ENCODE results near the gene SLC12A8.

SLC12A8 gene

DNA sequence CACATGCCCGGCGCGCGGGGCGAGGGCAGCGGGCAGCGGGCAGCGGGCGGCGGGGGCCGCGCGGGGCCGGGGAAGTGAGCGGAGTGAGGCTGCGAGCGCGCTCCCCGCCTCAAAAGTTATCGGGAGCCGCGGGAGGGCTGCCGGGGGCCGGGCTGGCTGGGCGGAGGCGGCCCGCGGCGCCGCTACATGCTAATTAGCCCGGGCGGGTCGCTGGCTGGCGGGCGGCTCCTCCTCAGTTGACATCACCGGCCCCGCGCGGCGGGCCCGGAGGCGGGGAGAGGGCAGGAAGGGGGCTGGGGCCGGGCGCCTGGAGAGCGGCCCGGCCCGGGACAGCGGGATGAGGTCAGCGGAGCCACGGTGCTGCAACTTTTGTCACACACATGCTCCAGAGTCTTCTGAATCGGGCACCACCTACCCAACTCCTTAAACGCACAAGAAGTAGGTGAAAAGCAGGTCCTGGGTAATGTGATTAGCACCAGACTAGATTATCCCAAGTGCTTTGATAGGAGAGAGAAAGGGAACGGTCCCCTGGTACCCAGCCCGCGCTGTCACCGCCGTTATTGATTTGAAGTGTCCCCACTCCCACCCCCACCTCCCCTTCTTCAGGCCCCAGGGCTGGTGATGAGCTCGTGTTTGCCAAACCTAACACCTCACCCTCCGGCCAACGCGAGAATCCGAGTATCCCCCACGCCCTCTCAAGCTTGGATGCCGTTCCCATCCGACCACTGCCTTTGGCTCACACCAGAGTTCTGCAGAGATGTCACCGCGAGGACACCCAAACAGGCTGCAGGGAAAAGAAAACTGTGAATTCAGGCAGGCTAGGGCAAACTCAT is 156.4 kb downstream of the SLC12A8 start, which contains the start of gene HEG1:
TSS of gene HEG1 (minus strand) at position 85 of the 833 bp plus-strand sequence. CDS start 107 bp downstream, outside the sequence.
- Histone ChIP-seq H3K9ac (peak within 1 kb of the TSS; percentile 75 to 87 (median 83)), H3K27me3 (peaks cover 0 to 6% (median 0%) of the 10 kb centered on the region in 11 experiments; a peak in 5 of 22 replicates), H3K27ac (peak within 1 kb of the TSS; percentile 50 to 81 (median 75)), H3K4me1 (peaks cover 39 to 48% (median 44%) of the 10 kb centered on the region in 10 experiments), H3K9me3 (replicated peaks in 1 of 11) (no peaks in the 10 kb centered on the region), H3K36me3 (no peaks in the 10 kb centered on the region), H3K4me2 (peak within 1 kb of the TSS; percentile 88 to 100 (median 98)), H3K4me3 (peak within 1 kb of the TSS; percentile 71 to 88 (median 80)), H4K20me1 (peaks cover 0 to 27% (median 9%) of the 10 kb centered on the region in 11 experiments; a peak in 7 of 22 replicates)
- TF ChIP-seq Cebpa-rat (IDR thresholded peaks at IDR 0.05) = no peak

DNA sequence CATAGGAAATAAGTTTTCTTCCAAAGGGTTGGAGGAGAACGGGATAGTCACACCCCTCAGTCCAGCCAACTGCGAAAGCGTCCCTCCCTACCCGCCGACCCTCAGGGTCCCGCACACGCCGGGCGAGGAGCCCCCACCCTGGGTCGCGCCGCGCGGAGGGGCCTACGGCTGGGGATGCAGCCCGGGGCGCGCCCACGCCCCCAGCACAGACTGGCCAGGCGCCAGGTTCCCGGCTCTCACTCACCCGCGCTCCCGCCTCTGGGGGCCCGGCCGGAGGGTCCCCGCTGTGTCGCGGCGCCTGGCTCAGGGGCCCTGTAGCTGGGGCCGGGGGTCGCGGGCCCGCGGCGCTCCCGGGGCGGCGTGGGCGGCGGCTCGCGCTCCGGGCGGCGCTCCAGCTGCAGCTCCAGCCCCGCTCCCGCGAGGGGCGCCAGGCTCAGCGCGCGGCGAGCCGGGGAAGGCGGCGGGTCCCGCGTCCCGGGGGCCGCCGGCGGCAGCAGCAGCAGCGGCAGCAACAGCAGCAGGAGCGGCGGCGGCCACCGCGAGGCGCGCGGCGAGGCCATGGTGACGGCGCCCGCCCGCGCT is 157.1 kb downstream of the SLC12A8 start:
- Histone ChIP-seq H3K27ac (peak overlapping the region; percentile 50 to 81 (median 75)), H3K36me3 (no peaks in the 10 kb centered on the region), H3K27me3 (peaks cover 0 to 6% (median 0%) of the 10 kb centered on the region in 11 experiments; a peak in 4 of 22 replicates), H3K4me1 (peaks cover 43 to 55% (median 51%) of the 10 kb centered on the region in 10 experiments), H4K20me1 (peaks cover 0 to 34% (median 10%) of the 10 kb centered on the region in 11 experiments; a peak in 7 of 22 replicates), H3K9me3 (replicated peaks in 1 of 11) (no peaks in the 10 kb centered on the region), H3K4me3 (peak overlapping the region; percentile 71 to 88 (median 80)), H3K4me2 (peak overlapping the region; percentile 88 to 100 (median 98)), H3K9ac (peak overlapping the region; percentile 75 to 87 (median 83))
- no peak for TF ChIP-seq Cebpa-rat (IDR thresholded peaks at IDR 0.05)

DNA sequence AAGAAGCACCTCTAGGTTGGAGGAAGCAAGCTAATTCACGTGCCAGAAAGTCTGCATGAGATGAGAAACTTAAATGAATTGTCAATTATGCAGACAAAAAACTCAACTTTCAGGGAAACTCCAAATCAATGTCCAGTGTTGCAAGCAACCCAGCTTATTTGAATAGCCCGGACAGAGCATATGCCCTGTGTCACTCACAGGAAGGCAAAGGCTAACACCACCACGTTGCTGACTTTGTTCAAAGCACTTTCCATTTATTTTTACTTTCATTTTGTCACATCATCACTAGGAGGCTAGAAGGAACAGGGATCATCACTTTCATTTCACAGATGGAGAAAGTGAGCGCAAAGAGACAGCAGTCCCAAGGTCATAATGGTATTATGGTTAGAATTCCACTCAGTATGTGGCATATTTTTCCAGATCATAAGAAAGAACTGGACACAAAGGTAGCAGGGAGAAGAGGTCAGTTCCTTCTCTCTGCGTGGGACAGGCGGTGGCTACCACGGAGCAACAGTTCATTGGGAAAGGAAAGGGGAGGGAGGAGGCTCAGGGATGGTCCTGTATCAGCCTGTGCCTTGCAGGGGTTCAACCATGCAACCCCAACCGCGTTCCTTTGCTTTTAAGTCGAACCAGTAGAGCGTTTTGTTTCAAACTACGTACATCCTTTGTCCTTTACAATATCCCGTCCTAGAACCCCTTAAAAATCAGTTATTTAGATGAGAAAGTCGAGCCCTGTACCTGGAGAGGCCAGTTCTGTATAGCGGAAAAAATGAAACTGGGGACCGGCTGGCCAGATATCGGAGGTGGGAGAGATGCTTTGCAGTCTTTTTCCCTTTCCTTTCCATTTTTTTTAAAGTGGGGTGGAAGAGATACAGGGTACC is 157.9 kb downstream of the SLC12A8 start:
- Histone ChIP-seq H3K36me3 (no peaks in the 10 kb centered on the region), H3K9me3 (replicated peaks in 1 of 11) (no peaks in the 10 kb centered on the region), H4K20me1 (peaks cover 0 to 39% (median 10%) of the 10 kb centered on the region in 11 experiments; a peak in 7 of 22 replicates), H3K27me3 (peaks cover 0 to 6% (median 0%) of the 10 kb centered on the region in 11 experiments; a peak in 4 of 22 replicates), H3K4me1 (peaks cover 43 to 60% (median 56%) of the 10 kb centered on the region in 10 experiments), H3K27ac (peak overlapping the region in 10 of 11 experiments; percentile 51 to 81 (median 75); a peak in 19 of 22 replicates), H3K4me2 (peak overlapping the region; percentile 88 to 100 (median 98)), H3K9ac (peak overlapping the region; percentile 75 to 87 (median 83)), H3K4me3 (peak overlapping the region; percentile 71 to 88 (median 80))
- TF ChIP-seq Cebpa-rat (IDR thresholded peaks at IDR 0.05) = no peak

DNA sequence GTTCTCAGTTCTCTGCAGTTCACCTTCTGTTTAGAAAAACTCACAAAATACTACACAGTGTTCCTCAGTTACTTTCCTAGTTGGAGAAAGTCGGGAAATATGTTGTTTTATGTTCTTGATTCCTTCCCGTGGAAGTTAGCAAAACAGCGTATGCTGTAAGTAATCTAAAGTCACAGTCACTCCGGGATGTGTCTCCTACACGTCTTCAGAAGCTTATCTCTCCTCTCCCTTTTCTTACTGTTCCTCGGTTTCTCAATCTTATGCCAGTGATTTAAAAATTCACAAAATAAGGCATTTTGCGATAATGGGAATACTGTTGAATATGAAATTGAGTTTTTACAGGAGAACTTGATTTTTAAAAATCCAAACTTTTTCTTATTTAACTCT is 158.5 kb downstream of the SLC12A8 start:
- peak overlapping the region in 8 of 11 experiments; percentile 75 to 87 (median 82); a peak in 14 of 22 replicates for H3K9ac ChIP-seq
- H3K27ac ChIP-seq = peak overlapping the region in 7 of 11 experiments; percentile 3 to 81 (median 74); a peak in 11 of 22 replicates
- H3K4me3 ChIP-seq = peak overlapping the region; percentile 71 to 88 (median 80); a peak in 18 of 20 replicates
- peaks cover 0 to 6% (median 0%) of the 10 kb centered on the region in 11 experiments; a peak in 4 of 22 replicates for H3K27me3 ChIP-seq
- peak overlapping the region; percentile 88 to 100 (median 98) for H3K4me2 ChIP-seq
- H4K20me1 ChIP-seq = peaks cover 0 to 39% (median 10%) of the 10 kb centered on the region in 11 experiments; a peak in 7 of 22 replicates
- no peaks in the 10 kb centered on the region for H3K36me3 ChIP-seq
- no peaks in the 10 kb centered on the region for H3K9me3 ChIP-seq (replicated peaks in 1 of 11)
- peaks cover 43 to 61% (median 57%) of the 10 kb centered on the region in 10 experiments for H3K4me1 ChIP-seq
- TF ChIP-seq Cebpa-rat (IDR thresholded peaks at IDR 0.05) = no peak

DNA sequence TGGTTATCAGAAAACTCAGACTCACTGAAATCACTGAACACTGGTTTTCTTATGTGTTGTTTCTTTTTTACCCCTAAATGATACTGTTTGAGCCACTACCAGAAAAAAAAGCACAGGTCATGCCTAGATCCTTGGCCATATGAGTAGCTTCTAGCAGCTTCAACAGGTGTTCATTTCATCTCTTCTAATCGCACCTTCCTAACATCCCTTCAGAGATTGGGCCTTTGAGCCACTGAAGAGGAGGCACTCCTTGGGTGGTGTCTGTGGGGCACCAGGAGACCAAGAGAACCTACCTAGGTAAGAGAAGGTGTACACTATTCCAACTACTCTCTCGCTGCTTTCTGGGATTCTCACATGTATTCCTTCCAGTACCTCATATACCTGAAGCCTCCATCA is 159.2 kb downstream of the SLC12A8 start:
- H3K4me3 ChIP-seq = peak overlapping the region in 2 of 10 experiments; percentile 6 to 25; a peak in 2 of 20 replicates
- peak overlapping the region in 2 of 11 experiments; percentile 34 to 53; a peak in 1 of 22 replicates for H3K9ac ChIP-seq

GRCh38 chr3:125052624-125053303 is 159.8 kb downstream of the SLC12A8 start:
- Histone ChIP-seq H4K20me1 (peaks cover 0 to 45% (median 10%) of the 10 kb centered on the region in 11 experiments; a peak in 9 of 22 replicates), H3K36me3 (0 out of 22 replicates have a peak, but pooled peaks cover 0 to 4% (median 0%) of the 10 kb centered on the region in 11 experiments), H3K4me2 (peak overlapping the region; percentile 88 to 100 (median 98)), H3K4me1 (peaks cover 43 to 61% (median 57%) of the 10 kb centered on the region in 10 experiments), H3K9ac (peak overlapping the region in 9 of 11 experiments; percentile 27 to 53 (median 46); a peak in 15 of 22 replicates), H3K27ac (peak overlapping the region in 5 of 11 experiments; percentile 13 to 47 (median 37); a peak in 7 of 22 replicates), H3K9me3 (replicated peaks in 1 of 11) (no peaks in the 10 kb centered on the region), H3K4me3 (peak overlapping the region; percentile 25 to 55 (median 40); a peak in 12 of 20 replicates), H3K27me3 (peaks cover 0 to 6% (median 0%) of the 10 kb centered on the region in 11 experiments; a peak in 4 of 22 replicates)
- TF ChIP-seq Cebpa-rat (IDR thresholded peaks at IDR 0.05) = no peak

More for the DNA sequence above, 159.2 kb downstream of the SLC12A8 start:
- 0 out of 22 replicates have a peak overlapping the region, but pooled peaks of 1 of the 11 experiments have one; percentile 79 for H3K27ac ChIP-seq
- 0 out of 22 replicates have a peak, but pooled peaks cover 0 to 2% (median 0%) of the 10 kb centered on the region in 11 experiments for H3K36me3 ChIP-seq
- peaks cover 0 to 6% (median 0%) of the 10 kb centered on the region in 11 experiments; a peak in 4 of 22 replicates for H3K27me3 ChIP-seq
- H4K20me1 ChIP-seq = peaks cover 0 to 39% (median 10%) of the 10 kb centered on the region in 11 experiments; a peak in 9 of 22 replicates
- peak overlapping the region; percentile 88 to 100 (median 98) for H3K4me2 ChIP-seq
- peaks cover 43 to 61% (median 57%) of the 10 kb centered on the region in 10 experiments for H3K4me1 ChIP-seq
- no peaks in the 10 kb centered on the region for H3K9me3 ChIP-seq (replicated peaks in 1 of 11)
- no peak for TF ChIP-seq Cebpa-rat (IDR thresholded peaks at IDR 0.05)

Measured in BLaER1 treated with 17β-estradiol and CSF1 and Interleukin-3, amounts not matched to agents 10 nM and 100 nM (cell line).